HG03108 (cell line): Measurements from ENCODE around the gene TTC21B.
A peak's percentile ranks its signal among the peaks of the same experiment; 100 is the strongest.

Source experiments
- ATAC-seq: cut with Tn5 transposase; IDR thresholded peaks from one replicate; pipeline ENCODE4 v1.9.1; 2021; ENCODE audit warnings: moderate library complexity; ENCODE audit not compliant: unreplicated experiment

TTC21B gene

DNA sequence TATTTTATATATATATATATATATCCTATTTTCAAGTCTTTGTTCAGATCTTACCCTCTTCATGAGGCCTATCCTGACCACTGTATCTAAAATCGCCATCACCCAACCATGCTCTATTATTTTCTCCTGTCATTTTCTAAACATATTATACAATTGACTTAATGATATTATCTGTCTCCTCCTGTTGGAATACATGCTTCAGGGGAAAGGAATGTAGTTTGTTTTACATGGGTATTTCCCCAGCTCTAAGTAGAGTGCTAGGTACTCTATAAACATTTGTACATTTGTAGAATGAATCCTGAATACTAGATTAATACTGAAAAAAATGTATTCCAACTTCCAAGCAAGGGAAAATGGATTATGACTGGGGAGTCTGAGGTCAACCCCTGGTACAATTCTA lies 26.2 kb downstream of the TTC21B start:
- ATAC-seq = no peak

DNA sequence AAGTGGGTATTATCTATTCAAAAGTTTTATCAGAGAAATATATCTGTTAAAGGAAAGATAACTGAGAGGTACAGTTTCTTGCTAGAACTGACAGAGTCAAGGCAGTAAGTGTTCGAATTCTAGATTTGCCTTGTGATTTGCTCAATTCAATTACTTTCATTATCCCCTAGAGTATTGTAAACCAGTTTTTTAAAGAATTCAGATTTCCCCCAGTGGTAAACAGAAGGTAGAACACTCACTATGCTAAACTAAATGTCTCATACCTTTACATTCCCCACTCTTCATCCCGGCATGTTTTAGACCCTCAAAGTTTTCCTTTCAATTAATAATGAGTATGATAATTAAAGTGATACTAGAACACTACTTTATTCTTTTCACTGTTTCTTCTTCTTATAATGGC lies 28.6 kb downstream of the TTC21B start:
- no peak for ATAC-seq

GRCh38 chr2:165920748-165921147 lies 32.8 kb downstream of the TTC21B start:
- no peak for ATAC-seq

- no peak for ATAC-seq
Observed at GRCh38 chr2:165913636-165914035, 39.9 kb downstream of the TTC21B start.

GRCh38 chr2:165911981-165912380 lies 41.6 kb downstream of the TTC21B start:
- no peak for ATAC-seq

- ATAC-seq = no peak
Observed at GRCh38 chr2:165911231-165911630, 42.3 kb downstream of the TTC21B start.

DNA sequence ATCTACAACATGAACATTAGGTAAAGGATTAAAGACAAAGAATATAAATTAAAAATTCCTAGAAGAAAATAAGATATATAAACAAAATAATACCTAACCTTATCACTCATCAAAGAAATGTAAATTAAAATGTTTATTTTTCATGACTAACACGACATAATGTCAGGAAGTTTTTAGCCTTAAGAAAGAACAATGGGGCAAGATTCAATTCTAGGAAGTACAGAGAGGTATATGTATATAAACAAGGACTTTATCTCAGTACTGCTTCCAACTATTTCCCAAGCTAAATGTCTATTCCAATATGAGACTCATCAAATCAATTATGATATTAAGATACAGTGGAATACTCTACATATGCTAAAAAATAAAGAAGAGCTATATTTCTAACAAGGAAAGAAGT lies 44.1 kb downstream of the TTC21B start:
- ATAC-seq = no peak

- no peak for ATAC-seq
Observed at GRCh38 chr2:165905854-165906253, 47.7 kb downstream of the TTC21B start.

- ATAC-seq = no peak
Observed at GRCh38 chr2:165905269-165905668, 48.3 kb downstream of the TTC21B start.

DNA sequence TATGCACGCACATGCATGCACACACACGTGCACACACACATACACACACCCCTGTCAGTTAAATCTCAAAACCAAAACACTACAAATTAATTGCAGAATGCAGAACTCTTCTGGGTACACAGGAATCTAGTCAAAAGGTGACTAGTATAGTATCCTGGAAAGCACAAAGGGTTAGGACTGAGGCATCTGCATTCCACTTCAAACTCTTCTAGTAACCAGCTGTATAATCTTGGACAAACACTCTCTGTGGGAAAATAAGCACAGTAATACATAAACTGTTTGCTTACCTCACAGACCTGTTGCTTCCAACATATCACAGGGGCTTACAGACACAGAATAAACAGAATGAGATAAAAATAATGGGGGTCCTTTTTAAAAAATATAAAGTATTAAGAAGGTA lies 49.1 kb downstream of the TTC21B start:
- ATAC-seq = no peak

DNA sequence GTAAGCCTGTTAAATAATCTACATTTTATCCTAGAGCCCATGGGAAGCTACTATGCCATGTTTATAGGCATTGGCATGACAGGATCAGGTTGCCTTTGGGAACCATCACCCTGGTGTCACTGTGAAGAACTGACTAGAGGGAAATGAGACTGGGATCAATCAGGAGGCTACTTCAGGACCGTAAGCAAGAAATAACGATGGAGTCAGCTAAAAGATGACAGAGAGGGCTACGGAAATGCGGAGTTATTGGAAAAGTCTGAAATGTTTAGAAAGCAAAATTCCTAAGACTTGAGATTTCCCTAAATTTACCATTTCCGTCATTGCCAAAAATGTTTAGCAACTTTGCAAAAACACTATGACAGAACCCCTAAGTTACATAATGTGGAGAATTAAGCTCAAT lies 50.2 kb downstream of the TTC21B start:
- ATAC-seq = no peak

GRCh38 chr2:165902934-165903333 lies 50.6 kb downstream of the TTC21B start:
- no peak for ATAC-seq

- ATAC-seq = no peak
Observed at GRCh38 chr2:165901620-165902298, 51.8 kb downstream of the TTC21B start.

DNA sequence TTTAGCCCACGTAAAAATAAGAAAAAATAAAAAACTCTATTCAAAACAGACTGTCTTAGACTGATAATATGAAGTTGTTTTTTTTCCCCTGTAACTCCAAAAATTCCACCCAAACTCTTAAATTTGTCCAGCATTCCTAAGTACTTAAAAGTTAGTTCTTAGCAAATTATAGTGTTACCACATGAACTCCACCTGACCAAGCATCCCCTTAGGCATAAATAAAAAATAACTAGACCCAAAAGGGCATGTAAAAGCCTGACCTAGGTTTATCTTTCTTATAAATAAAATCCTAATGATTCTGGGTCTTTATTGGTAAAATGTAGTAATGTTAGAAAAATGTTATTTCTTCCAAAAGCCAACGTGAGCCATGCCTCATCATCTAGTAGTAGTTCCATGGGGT lies 54.3 kb downstream of the TTC21B start:
- no peak for ATAC-seq

- no peak for ATAC-seq
Observed at GRCh38 chr2:165898381-165898780, 55.2 kb downstream of the TTC21B start.

DNA sequence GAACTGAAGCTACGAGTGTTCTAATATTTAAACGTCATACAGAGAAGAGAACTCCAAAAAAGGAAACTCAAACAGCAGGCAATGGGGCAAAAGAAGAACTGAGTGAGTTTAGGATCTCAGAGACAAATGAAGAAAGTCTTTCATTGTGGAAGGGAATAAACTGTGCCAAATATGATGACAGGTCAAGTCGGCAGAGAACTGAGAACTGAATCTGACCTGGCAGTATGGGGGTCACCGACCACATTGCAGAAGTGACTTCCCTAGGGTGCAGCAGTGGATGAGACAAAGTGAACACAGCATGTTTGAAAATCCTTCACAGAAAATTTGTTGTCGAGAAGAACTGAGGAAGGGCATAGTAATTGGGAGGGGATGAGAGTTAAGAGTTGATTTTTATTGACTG lies 55.9 kb downstream of the TTC21B start:
- ATAC-seq = peak; percentile 44

GRCh38 chr2:165897074-165897473 lies 56.5 kb downstream of the TTC21B start:
- ATAC-seq = no peak

DNA sequence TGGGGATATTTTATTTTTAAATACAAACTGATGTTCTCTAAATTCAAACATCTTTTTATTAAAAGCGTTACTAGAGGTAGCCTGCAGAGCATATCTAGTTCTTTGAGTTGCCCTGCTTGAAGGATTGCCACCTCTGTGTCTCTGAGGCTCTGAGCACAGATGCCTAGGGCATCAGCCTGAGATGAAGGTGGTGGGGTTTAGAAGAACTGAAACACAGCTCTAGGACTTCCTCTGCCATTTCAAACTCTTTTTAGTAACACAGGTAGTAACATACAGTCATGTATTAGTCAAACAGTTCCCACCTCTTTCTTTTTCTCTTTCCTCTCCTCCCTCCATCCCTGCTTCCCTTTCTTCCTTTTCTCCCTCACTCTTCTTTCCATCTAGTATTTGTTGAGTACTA lies 57.6 kb downstream of the TTC21B start:
- peak; percentile 80 for ATAC-seq

GRCh38 chr2:165893556-165893955 lies 60.0 kb downstream of the TTC21B start:
- no peak for ATAC-seq

DNA sequence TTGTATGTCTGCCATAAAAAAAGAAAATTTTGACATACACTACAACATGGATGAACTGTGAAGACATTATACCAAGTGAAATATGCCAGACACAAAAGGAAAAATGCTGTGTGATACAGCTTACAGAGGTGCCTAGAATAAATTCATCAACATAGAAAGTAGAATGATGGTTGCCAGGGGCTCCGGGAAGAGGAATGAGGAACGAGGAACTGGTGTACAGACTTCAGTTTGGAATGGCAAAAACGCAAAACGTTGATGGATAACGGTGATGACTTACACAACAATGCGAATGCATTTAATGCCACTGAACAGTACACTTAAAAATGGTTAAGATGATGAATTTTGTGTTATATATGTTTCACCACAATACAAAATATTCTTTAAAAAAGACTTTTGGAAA lies 61.0 kb downstream of the TTC21B start:
- no peak for ATAC-seq

GRCh38 chr2:165891943-165892342 lies 61.6 kb downstream of the TTC21B start:
- no peak for ATAC-seq

- no peak for ATAC-seq
Observed at GRCh38 chr2:165891345-165891744, 62.2 kb downstream of the TTC21B start.

- ATAC-seq = no peak
Observed at GRCh38 chr2:165889798-165890197, 63.8 kb downstream of the TTC21B start.
